HUES64 (cell line): ENCODE results near the gene HNRNPA2B1.
"Not testable (repeated sequence)": the region's sequence is repeated elsewhere in the genome, so short reads cannot be mapped to it uniquely, and the experiment has no call there.

ENCODE experiments used
- H3K27ac ChIP-seq: 2 replicates; pipeline ENCODE4 v1.7.0; 2013; ENCODE audit warnings: low read depth, low read length, inconsistent platforms
- H3K27me3 ChIP-seq: 2 replicates; pipeline ENCODE4 v1.6.1; 2013; ENCODE audit warnings: mild to moderate bottlenecking, low read length; ENCODE audit not compliant: insufficient read depth
- H3K36me3 ChIP-seq: 2 replicates; pipeline ENCODE4 v1.6.1; 2013; ENCODE audit warnings: mild to moderate bottlenecking, low read length; ENCODE audit not compliant: insufficient read depth
- H3K4me1 ChIP-seq: 2 replicates; pipeline ENCODE4 v1.6.1; 2013; ENCODE audit warnings: mild to moderate bottlenecking, low read length, moderate library complexity; ENCODE audit not compliant: insufficient read depth
- H3K4me3 ChIP-seq: 2 replicates; pipeline ENCODE4 v1.5.1; 2013; ENCODE audit warnings: mild to moderate bottlenecking, low read length, moderate library complexity
- H3K9ac ChIP-seq: 2 replicates; pipeline ENCODE4 v1.6.1; 2013; ENCODE audit warnings: mild to moderate bottlenecking, low read depth, low read length
- H3K9me3 ChIP-seq: 2 replicates; pipeline ENCODE4 v1.6.1; 2013; ENCODE audit warnings: low read depth, low read length; ENCODE audit not compliant: insufficient read depth
- WGBS: fragments of 150-250, 120-280 bp; methylation state at CpG from one replicate; pipeline ENCODE4 v1.1.7; 2013; ENCODE audit warnings: missing lambda C conversion rate; 5-methylcytosine and 5-hydroxymethylcytosine counted together

The HNRNPA2B1 gene

DNA sequence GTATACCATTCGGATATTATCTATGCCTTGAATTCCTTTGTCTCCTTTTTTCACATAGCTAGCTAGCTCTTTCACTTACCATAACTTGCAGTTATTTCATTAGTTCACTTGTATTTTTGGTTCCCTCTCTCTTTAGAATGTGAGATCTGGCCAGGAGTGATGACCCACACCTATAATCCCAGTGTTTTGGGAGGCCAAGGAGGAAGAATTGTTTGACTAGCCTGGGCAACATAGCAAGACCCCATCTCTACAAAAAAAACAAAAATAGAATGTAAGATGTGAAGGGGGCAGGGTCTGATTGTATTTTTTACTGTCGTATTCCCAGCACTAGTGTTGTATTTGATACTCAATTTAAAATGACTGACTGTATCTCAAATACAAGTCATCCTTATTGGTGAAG lies 28.9 kb downstream of the HNRNPA2B1 start:
- 100% methylated on average over 1 of the region's 2 CpGs for WGBS
- H3K4me3 ChIP-seq = no peak overlapping the region

DNA sequence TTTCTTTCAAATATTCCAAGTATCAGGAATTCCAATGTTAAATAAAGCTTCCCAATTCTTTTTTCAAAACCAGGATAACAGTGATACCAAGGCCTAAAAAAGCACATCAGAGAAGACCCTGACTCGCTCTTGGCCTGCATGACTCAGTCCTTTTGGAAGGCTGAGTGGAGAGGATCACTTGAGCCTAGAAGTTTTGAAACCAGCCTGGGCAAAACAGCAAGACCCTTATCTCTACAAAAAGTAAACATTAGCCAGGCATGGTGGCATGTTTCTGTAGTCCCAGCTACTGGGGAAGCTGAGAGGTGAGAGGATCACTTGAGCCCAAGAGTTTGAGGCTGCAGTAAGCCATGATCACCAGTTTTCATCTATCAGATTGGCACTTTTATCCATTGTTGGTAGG lies 29.9 kb downstream of the HNRNPA2B1 start:
- Histone ChIP-seq H3K27me3 (no peaks in the 10 kb centered on the region), H3K36me3 (peaks cover 20% of the 10 kb centered on the region), H3K4me1 (peaks cover 19% of the 10 kb centered on the region), H3K9ac (no peak overlapping the region), H3K4me3 (no peak overlapping the region), H3K27ac (no peak overlapping the region), H3K9me3 (no peaks in the 10 kb centered on the region)
- 95% methylated on average over 1 of the region's 1 CpG for WGBS

More for the DNA sequence above, 28.9 kb downstream of the HNRNPA2B1 start:
- Histone ChIP-seq H3K9ac (no peak overlapping the region), H3K27ac (no peak overlapping the region), H3K4me1 (peaks cover 10% of the 10 kb centered on the region), H3K27me3 (no peaks in the 10 kb centered on the region), H3K9me3 (no peaks in the 10 kb centered on the region), H3K36me3 (peaks cover 20% of the 10 kb centered on the region)

DNA sequence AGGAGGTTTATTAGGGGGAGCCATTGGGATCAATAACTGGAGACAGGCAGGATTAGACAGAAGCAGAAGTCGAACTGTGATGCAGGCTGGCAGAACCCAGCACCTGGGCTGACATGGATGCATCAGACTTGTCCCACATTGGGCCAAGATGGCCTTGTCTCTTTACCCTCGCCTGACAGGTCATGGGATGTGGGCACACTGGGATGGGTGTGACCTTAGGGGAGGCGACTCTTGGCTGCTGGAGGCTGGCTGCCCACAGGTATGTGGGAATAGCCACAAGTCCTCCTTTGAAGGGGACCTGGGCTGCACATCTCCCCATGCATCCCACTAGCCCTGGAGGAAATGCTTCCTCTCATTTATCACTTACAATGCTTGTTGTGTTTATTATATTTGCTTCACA lies 31.3 kb downstream of the HNRNPA2B1 start:
- no peaks in the 10 kb centered on the region for H3K27me3 ChIP-seq
- 91% methylated on average over 3 of the region's 3 CpGs for WGBS
- peaks cover 20% of the 10 kb centered on the region for H3K4me1 ChIP-seq
- no peaks in the 10 kb centered on the region for H3K9me3 ChIP-seq
- H3K4me3 ChIP-seq = no peak overlapping the region
- H3K36me3 ChIP-seq = peaks cover 20% of the 10 kb centered on the region
- H3K9ac ChIP-seq = no peak overlapping the region
- H3K27ac ChIP-seq = no peak overlapping the region

DNA sequence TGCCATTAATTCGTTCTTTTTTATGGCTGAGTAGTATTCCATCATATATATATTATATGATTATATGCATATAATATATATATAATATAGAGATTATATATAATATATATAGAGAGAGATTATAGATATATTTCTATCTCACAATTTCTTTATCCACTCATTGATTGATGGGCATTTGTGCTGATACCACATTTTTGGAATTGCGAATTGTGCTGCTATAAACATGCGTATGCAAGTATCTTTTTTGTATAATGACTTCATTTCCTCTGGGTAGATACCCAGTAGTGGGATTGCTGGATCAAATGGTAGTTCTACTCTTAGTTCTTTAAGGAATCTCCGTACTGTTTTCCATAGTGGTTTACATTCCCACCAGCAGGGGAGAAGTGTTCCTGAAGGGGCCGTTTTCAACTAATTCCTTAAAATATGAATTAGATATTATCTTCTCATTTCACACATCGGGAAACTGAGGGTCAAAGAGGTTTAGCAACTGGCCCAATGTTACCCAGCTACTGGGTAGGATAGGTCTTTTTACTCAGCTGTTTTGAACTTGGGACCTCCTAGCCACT lies 32.0 kb downstream of the HNRNPA2B1 start:
- no peak overlapping the region for H3K27ac ChIP-seq
- WGBS = 97% methylated on average over 4 of the region's 6 CpGs

DNA sequence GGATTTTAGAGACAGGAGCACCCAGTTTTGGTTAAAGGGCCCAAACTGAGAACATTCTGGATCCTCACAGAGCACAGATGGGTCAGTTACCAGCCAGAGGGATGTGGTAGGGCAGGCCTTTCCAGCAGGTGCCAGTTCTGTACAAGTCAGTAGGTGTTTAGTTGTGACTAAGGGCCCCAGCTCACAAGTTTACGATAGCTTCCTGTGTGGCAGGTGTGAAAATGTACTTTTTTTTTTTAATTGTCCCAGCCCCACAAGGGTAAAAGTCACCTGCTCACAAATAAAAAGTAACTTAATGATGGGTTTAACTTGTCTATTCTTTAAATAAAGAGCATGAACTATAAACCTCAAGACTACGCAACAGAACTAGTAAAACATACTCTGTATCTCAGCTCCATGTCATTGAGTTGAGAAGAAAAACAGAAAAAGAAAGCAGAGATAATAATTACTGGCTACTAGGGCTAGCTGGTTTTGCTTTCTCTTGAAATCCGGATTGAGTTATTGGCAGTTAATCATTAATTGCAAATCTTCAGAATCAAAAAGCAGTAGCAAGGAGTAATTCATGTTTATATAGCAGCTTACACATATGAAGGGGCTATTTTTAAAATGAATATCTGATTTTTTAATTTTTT lies 33.1 kb downstream of the HNRNPA2B1 start:
- H3K9ac ChIP-seq = no peak overlapping the region
- WGBS = 87% methylated on average over 2 of the region's 3 CpGs

More for the DNA sequence above, 32.0 kb downstream of the HNRNPA2B1 start:
- Histone ChIP-seq H3K9me3 (no peaks in the 10 kb centered on the region), H3K9ac (no peak overlapping the region), H3K27me3 (no peaks in the 10 kb centered on the region), H3K36me3 (peaks cover 20% of the 10 kb centered on the region), H3K4me3 (no peak overlapping the region), H3K4me1 (peaks cover 20% of the 10 kb centered on the region)

DNA sequence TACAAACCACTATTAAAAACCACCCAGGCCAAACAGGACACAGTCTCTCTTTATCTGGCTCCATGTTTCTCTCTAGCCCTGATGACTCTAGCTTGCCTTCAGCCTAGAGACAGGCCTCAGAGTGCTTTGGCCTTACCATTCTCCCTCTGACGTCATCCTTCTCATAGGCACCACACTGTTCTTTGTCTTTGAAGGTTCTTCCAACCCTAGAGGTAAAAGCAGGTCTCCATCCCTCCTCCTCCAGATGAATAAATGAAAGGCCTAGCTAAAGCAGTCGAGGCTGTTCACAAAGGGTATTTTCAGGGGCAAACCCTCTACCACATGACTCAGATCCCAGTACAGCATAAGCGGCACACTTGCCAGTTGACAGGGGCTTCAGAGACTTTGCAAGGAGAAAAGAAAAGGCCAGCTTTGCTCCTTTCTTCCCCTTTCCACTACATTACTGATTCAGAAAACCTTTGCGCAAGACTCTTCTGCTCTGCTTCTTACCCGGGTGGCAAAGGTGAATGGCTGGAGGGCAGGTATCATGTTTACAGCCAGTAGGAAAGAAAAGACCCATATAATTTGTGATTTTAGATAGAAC lies 33.8 kb downstream of the HNRNPA2B1 start:
- Histone ChIP-seq H3K4me1 (peaks cover 20% of the 10 kb centered on the region), H3K36me3 (peaks cover 11% of the 10 kb centered on the region), H3K9me3 (no peaks in the 10 kb centered on the region), H3K27me3 (no peaks in the 10 kb centered on the region), H3K4me3 (no peak overlapping the region), H3K9ac (no peak overlapping the region), H3K27ac (no peak overlapping the region)
- 88% methylated on average over 5 of the region's 5 CpGs for WGBS

More for the DNA sequence above, 33.1 kb downstream of the HNRNPA2B1 start:
- H3K4me1 ChIP-seq = peaks cover 20% of the 10 kb centered on the region
- no peaks in the 10 kb centered on the region for H3K27me3 ChIP-seq
- no peaks in the 10 kb centered on the region for H3K9me3 ChIP-seq
- no peak overlapping the region for H3K27ac ChIP-seq
- no peak overlapping the region for H3K4me3 ChIP-seq
- H3K36me3 ChIP-seq = peaks cover 17% of the 10 kb centered on the region

DNA sequence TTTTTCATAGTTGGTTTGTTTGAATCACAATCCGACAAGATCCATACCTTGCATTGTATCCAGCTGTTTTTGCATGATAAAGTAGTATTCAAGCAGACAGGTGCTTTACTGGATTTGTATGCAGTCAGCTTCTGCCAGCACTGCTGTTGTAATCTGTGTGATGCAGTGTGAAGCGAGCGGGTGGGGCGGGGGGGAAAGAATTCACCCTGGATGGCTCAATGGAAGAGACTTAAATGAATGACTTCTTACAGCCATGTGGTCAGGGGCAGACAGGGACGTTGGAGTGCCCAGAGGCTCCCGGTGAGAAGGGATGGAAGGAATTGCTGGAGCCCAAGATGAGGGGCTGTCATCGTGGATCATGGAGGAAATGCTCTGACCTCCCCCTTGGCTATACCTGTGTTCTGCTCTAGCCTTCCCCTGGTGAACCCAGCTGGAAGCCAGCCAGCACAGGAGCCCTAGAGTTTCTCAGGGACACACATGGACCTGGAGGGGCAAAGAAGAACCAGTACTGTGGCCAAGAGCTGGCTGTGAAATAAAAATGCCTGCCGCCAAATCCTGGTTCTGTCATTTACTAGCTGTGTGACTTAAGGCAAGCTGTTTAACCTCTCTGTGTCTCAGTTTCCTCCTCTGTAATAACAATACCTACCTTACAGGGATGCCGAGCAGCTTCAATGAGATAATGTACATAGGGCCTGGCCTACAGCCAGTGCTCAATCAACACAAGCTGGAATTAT lies 34.4 kb downstream of the HNRNPA2B1 start:
- no peaks in the 10 kb centered on the region for H3K9me3 ChIP-seq
- H3K4me3 ChIP-seq = no peak overlapping the region
- 68% methylated on average over 9 of the region's 9 CpGs for WGBS
- peaks cover 20% of the 10 kb centered on the region for H3K4me1 ChIP-seq
- no peaks in the 10 kb centered on the region for H3K27me3 ChIP-seq
- peaks cover 6% of the 10 kb centered on the region; the same call in 1 of the 2 replicates for H3K36me3 ChIP-seq
- H3K27ac ChIP-seq = no peak overlapping the region
- no peak overlapping the region for H3K9ac ChIP-seq

DNA sequence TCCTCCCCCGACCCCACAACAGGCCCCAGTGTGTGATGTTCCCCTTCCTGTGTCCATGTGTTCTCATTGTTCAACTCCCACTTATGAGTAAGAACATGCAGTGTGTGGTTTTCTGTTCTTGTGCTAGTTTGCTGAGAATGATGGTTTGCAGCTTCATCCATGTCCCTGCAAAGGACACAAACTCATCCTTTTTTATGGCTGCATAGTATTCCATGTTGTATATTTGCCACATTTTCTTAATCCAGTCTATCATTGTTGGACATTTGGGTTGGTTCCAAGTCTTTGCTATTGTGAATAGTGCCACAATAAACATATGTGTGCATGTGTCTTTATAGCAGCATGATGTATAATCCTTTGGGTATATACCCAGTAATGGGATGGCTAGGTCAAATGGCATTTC lies 36.7 kb downstream of the HNRNPA2B1 start:
- H3K27me3 ChIP-seq, H3K9me3 ChIP-seq, H3K4me3 ChIP-seq, H3K27ac ChIP-seq, H3K9ac ChIP-seq, H3K36me3 ChIP-seq: not testable (repeated sequence)
- peaks cover 41% of the 10 kb centered on the region for H3K4me1 ChIP-seq
- WGBS = 100% methylated on average over 1 of the region's 1 CpG

DNA sequence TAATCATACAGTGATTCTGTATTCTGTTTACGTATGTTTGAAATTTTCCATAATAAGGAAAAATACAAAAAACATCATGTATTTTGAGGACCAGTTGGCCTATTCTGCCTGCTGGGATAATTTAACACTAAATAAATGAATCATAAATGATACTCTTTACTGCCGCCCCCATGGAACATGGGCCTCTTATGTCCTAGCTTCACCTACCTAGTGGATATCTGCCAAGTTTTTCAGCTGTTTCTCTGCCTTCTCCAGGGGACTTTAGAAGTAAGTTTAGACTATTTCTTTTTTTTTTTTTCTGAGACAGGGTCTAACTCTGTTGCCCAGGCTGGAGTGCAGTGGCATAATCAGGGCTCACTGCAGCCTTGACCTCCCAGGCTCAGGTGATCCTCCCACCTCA lies 38.1 kb downstream of the HNRNPA2B1 start:
- no peak overlapping the region for H3K27ac ChIP-seq
- no peaks in the 10 kb centered on the region for H3K36me3 ChIP-seq
- H3K4me1 ChIP-seq = peaks cover 49% of the 10 kb centered on the region
- H3K9ac ChIP-seq = no peak overlapping the region
- H3K9me3 ChIP-seq = no peaks in the 10 kb centered on the region
- no peaks in the 10 kb centered on the region for H3K27me3 ChIP-seq
- no peak overlapping the region for H3K4me3 ChIP-seq
- WGBS = 92% methylated on average over 1 of the region's 2 CpGs

DNA sequence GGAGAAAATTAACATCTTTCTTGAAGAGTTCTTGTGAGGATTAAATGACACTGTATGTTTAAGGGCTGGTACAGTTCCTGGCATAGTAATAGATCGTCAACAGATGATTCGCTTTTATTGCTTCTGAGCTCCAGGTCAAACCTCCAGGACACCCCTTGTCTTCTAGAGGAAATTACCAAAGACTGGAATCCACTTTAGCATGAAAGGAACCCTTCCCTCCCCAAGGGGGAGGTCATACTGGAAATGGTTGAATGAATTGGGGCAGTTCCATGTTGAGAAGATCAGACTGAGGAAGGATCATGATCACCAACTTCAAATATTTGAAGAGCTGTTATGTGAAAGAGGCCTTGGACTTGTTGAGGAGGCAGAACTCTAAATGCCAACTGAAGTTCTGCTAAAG lies 39.6 kb downstream of the HNRNPA2B1 start:
- WGBS = 100% methylated on average over 2 of the region's 2 CpGs
- peaks cover 49% of the 10 kb centered on the region for H3K4me1 ChIP-seq
- H3K27me3 ChIP-seq = no peaks in the 10 kb centered on the region
- no peak overlapping the region for H3K27ac ChIP-seq
- no peaks in the 10 kb centered on the region for H3K36me3 ChIP-seq
- H3K9ac ChIP-seq = no peak overlapping the region
- no peaks in the 10 kb centered on the region for H3K9me3 ChIP-seq
- no peak overlapping the region for H3K4me3 ChIP-seq

DNA sequence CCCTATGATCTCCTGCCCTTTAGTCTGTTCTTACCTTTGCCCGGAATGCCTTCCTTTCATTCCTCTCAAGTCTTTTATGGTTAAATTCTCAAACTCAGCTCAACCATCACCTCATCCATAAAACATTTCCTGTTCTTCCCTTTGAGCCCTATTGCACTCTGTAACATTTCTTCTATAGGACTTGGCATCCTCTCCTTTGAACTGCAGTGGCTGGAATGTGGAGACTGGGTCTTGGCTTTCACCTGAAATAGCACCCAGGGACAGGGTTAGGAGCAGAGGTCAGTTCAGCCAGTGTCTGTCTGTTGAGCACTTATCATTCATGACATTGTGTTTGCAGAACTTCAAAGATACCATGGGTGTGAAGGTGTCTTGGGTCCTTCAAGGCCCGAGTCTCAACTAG lies 41.3 kb downstream of the HNRNPA2B1 start:
- H3K27ac ChIP-seq = no peak overlapping the region

More for the DNA sequence above, 41.3 kb downstream of the HNRNPA2B1 start:
- no peaks in the 10 kb centered on the region for H3K27me3 ChIP-seq
- H3K4me3 ChIP-seq = no peak overlapping the region
- no peaks in the 10 kb centered on the region for H3K9me3 ChIP-seq
- peaks cover 60% of the 10 kb centered on the region for H3K4me1 ChIP-seq
- no peak overlapping the region for H3K9ac ChIP-seq
- 88% methylated on average over 2 of the region's 2 CpGs for WGBS
- H3K36me3 ChIP-seq = no peaks in the 10 kb centered on the region
